GM12892 (cell line): ENCODE measurements around the gene GRHL1.

ENCODE experiments used
- DNase-seq: peaks from one replicate; pipeline ENCODE4 v3.0.0; 2011; ENCODE audit not compliant: insufficient read length
- FAIRE-seq: peaks from 2 replicates; lab custom pipeline; 2011; peaks lifted over from hg19 to GRCh38; lab: Jason Lieb, UNC
- POLR2A ChIP-seq: IDR thresholded peaks from 2 replicates; pipeline ENCODE4 v1.6.1; 2011; ENCODE audit warnings: low read depth, low read length, control low read depth
- POLR2AphosphoS5 ChIP-seq: IDR thresholded peaks from 2 replicates; pipeline ENCODE4 v1.6.1; 2011; ENCODE audit warnings: low read depth, low read length, control low read depth
- TAF1 ChIP-seq: IDR thresholded peaks from 2 replicates; pipeline ENCODE4 v1.6.1; 2011; ENCODE audit warnings: low read depth, mild to moderate bottlenecking, control low read depth, low read length, borderline replicate concordance

GRHL1 gene

DNA sequence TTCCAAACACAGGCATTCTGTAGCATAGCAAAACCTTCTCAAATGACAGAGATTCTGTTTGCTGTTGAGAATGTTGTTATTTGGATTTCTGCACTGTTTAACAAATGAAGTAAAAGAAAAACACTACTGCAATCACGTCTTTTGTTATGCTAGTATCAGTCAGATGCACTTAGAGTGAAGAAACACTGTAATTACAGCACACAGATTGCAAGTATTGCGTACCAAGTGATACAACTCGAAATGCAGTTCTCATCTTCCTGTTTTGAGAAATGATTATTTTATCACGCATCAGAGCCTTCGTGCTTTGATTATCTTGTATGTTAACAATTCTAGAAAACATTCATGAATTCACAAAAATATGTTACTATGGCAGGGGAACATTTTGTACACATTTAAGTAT, 50.1 kb downstream of the GRHL1 start:
- FAIRE-seq (no peak), DNase-seq (no peak)
- no peak for TF ChIP-seq POLR2A
- TF ChIP-seq POLR2AphosphoS5, result no peak
- TF ChIP-seq TAF1, result no peak

DNA sequence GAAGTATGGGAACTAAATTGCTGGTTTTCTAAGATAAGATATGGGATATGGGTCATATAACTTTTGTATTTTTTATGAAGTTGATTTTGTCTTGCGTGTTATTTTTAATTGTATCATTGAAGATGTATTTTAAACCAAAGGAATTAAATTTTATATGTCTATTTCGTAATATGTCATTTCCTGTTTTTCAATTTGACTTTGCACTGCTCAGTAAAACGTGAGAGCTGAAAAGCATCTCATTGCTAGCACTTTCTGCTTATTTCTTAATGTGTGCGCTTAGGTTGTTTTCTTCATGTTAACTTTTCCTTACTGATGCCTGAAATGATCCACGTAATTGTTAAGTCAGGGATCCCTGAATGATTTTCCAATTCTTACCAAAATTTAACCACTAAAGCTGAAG, 50.6 kb downstream of the GRHL1 start:
- FAIRE-seq, result no peak
- DNase-seq, result no peak
- TF ChIP-seq POLR2AphosphoS5, result no peak
- no peak for TF ChIP-seq TAF1

DNA sequence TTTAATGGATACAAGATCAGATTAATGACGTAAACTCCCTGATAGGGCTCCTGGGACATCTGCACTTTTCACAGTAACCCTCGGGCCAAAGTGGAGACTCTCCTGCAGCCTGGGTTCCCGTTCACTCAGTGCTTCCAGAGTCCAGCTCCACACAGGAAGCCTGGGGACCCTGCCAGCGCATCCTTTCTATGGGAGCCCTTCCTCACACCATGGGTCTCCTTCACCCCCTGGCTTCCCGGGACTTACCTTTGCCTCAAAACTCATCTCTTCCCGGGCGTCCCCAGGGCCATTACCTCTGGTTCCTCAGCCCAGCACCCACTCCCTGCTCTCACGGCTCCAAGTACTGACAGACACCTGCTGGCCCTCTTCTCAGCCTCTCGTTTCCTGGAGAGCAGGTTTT, 51.2 kb downstream of the GRHL1 start:
- DNase-seq (no peak), FAIRE-seq (no peak)
- no peak for TF ChIP-seq POLR2AphosphoS5
- TF ChIP-seq POLR2A, result no peak
- TF ChIP-seq TAF1, result no peak

DNA sequence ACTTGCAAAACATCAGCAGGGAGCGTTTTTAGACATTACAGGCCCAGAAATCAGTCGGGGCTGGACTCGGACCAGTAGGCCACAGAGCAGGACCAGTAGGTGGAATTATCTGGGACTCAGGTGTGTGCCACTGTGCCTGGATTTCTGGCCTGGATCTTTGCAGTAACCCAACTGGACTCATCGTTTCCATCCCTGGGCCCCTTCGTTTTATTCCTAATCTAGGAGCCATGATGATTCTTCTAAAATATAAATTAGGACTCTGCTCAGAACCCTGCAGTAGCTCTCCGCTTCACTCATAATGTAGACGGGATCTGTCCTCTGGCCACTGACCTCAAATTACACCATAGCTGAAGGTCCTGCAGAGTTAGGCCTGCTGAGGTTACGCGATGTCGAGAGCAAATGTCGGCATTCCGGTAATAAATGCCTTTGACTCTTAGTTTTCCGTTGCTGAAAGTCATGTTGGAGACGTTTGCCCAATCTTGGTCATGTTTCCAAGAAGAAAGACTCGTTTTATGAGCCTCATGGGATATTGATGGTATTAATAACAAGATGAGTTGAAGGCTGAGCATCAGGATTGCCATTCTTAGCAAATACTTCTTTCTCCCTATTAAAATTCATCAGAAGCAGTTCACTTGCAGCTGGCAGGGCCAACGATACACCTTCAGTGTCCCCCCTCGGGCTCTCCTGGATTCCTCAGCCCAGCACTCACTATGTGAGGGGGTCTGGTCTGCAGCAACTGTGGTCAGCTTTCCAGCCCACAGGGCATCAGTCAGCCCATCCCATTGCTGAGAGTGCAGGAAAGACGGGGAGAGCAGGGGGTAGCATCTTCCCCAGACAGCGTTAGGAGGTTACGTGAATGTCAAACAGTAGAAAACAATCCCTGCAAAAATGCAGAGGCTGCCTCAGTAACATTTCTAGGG, 52.0 kb downstream of the GRHL1 start:
- FAIRE-seq (no peak), DNase-seq (no peak)
- TF ChIP-seq POLR2AphosphoS5, result no peak
- no peak for TF ChIP-seq TAF1
- no peak for TF ChIP-seq POLR2A

DNA sequence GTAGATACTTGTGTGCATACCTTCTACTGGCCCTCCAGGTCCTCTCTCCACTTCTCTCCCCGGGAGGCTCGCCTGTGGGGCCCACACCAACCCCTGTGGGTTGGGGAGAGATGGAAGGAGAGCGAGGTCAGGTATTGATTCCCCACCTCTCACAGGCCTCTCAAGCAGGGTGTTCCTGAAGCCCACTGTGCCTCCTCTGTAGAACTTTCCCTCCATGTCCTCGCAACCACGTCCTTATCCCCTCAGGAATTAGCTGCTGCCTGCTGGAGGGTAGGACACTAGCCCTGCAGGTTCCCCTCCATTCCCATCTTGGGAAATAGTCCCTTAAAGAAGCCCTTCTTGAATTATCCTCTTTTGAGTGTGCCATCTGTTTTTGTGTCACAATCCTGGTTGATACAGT, 52.9 kb downstream of the GRHL1 start:
- TF ChIP-seq TAF1, result no peak
- no peak for TF ChIP-seq POLR2AphosphoS5
- no peak for TF ChIP-seq POLR2A
- DNase-seq (no peak), FAIRE-seq (no peak)

DNA sequence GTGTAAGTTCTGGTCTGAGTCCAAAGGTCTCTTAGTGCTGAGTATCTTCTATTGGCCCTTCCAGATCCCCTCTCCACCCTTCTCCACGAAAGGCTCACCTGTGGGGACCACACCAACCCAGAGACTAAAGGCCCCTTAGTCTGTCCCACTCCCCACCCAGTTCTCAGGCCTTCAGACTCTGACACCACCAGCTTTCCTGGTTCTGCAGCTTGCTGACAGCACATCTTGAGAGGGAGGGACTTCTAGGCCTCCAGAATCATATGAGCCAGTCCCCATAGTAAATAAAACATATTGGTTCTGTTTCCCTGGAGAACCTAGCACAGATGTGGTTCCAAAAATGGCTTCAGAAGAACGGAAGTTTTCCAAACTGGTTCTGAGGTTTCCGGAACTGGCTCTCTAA, 53.3 kb downstream of the GRHL1 start:
- DNase-seq, result no peak
- FAIRE-seq, result no peak
- TF ChIP-seq POLR2A, result no peak
- no peak for TF ChIP-seq TAF1
- TF ChIP-seq POLR2AphosphoS5, result no peak

DNA sequence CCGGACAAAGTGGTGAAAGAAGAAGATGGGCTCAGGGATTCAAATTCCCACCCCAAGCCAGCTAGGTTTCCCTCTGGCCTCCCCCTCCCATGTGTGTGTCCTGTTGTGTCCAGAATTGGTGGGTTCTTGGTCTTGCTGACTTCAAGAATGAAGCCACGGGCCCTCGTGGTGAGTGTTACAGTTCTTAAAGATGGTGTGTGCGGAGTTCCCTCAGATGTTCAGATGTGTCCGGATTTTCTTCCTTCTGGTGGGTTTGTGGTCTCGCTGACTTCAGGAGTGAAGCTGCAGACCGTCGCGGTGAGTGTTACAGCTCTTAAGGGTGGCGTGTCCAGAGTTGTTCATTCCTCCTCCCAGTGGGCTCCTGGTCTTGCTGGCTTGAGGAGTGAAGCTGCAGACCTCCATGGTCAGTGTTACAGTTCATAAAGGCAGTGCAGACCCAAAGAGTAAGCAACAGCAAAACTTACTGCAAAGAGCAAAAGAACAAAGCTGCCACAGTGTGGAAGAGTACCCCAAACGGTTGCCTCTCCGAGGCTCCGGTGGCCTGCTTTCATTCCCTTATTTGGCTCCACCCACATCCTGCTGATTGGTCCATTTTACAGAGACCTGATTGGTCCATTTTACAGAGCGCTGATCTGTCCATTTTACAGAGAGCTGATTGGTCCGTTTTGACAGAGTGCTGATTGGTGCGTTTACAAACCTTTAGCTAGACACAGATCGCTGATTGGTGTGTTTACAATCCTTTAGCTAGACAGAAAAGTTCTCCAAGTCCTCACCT, 54.2 kb downstream of the GRHL1 start:
- DNase-seq, result no peak
- TF ChIP-seq POLR2A, result no peak
- no peak for TF ChIP-seq POLR2AphosphoS5
- TF ChIP-seq TAF1, result no peak
- FAIRE-seq, result no peak

DNA sequence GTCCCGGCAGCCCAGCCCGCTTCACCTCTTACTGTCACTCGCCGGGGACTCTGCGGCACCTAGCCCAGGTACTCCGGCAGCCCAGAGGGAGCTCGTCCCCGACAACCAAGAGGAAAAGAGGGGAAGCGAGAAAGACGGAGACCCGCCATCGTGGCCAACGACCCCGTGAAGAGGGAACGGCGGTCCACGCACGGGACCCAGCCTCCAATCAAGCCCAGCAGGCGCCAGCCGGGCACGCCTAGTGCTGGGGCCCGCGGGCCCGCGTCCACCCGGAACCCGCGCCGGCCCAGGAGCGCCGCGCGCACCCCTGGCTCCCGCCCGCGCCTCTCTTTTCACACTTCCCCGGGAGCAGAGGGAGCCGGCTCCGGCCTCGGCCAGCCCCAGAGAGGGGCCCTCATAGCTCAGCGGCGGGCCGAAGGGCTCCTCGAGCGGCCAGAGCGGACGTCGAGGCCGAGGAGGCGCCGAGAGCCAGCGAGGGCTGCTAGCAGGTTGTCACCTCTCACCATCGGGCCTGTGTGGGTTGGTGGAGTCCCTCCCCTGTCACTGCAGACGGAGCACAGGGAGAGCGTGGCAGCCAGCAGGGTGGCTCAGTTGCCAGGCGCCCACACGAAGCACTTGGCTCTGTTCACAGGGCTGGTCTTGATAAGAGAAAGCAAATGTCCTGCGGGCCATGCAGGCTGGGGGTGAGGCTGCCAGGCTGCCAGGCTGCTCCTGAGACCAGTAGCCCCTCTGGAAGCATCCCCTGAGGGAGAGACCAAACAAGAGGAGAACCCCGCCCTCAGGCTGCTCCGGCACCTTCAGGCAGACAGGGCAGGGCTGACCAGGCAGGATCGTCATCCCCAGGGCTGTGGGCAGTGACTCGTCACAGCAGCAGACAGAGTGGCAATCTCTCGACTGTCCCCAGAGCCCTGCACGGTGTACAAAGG, 55.0 kb downstream of the GRHL1 start:
- FAIRE-seq, result no peak
- TF ChIP-seq POLR2AphosphoS5 (no peak), TAF1 (no peak), POLR2A (no peak)
- no peak for DNase-seq

DNA sequence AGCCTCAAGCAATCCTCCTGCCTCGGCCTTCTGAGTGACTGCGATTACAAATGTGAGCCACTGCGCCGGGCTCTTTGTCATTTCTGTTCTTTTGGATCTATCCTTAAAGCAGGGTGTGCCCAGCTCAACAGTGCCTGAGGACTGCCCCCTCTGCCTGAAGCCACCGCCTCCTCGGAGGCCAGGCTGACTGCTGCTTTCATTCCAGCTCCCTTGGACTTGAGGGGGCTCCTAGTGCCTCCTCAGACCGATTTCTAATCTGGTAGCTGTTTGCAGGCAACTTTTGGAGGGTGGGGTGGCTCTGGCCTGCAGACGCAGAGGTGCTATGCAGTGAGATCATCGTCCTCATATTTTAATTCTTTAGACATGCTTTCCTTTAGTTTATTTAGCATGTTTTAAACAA, 55.9 kb downstream of the GRHL1 start:
- FAIRE-seq (no peak), DNase-seq (no peak)

DNA sequence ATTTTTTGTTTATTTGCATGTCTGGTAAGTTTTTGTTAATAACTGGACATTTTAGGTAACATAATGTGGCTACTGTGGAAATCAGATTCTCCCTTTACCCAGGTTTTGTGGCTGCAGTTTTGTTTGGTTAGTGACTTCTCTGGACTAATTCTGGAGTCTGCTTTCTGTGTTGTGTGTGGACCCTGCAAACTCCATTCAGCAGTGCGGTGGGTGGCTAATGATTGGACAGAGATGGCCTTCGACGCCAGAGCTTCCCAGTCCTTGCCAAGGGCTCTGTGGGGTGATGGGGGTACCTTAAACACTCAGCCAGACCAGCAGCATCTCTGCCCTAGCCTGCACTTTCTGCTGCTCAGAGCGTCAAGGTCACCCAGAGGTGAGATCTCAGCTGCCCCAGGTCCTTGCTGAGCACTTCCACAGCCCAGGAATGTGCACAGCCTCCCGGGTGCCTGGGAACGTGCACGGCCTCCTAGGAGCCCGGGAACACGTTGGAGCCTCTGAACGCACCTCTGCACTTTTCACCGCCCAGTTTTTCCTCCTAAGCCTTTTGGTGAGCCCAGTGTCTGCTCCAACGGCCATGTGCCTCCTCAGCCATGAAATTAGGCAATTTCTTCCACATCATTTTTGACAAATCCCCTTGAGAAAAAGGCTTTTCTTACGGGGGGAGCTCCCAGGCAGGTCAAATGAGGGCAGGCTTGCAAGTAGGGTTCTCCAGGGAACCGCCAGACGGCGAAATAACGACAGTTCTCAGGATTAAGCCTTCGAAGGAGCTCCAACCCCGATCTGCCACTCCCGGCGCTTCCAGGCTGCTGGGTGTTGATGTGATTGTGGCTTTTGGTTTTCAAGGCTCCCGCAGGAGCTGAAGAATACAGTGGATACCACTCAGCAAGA, 56.7 kb downstream of the GRHL1 start:
- no peak for DNase-seq
- no peak for FAIRE-seq
- TF ChIP-seq TAF1 (no peak), POLR2AphosphoS5 (no peak), POLR2A (no peak)

More for the DNA sequence above, 55.9 kb downstream of the GRHL1 start:
- TF ChIP-seq TAF1 (no peak), POLR2A (no peak), POLR2AphosphoS5 (no peak)

DNA sequence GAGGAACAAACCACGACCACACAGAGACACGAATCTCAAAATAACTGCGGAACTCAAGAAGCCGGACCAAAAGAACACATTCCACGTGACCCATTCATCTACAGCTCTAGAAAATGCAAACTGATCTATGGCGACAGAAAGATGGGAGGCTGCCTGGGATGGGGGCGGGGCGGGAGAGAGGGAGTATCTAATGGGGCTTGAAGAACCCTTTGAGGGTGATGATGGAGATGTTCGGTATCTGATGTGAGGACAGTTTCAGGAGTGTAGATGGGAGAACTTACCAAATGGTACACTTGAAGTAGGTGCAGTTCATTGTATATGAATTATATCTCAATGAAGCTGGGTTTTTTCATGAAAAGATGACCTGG, 57.3 kb downstream of the GRHL1 start:
- TF ChIP-seq POLR2A (no peak), TAF1 (no peak), POLR2AphosphoS5 (no peak)
- FAIRE-seq, result no peak
- no peak for DNase-seq
